Measurements from ENCODE around the gene ATP4B.
A peak's percentile ranks its signal among the peaks of the same experiment; 100 is the strongest.

Gene ATP4B

DNA sequence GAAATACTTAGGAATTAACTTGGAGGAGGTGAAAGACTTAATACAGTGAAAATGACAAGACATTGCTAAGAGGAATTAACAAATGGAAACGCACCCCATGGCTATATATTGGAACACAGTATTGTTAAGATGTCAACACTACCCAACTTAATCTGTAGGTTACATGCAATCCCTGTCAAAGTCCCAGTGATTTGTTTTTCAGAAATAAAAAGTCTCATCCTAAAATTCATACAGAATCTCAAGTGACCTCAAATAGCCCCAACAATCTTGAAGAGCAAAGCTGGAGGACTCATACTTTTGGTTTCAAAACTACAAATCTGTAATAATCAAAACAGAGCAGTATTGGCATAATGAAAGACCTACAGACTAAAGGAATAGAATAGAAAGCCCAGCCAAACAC, 13.2 kb downstream of the ATP4B start:
- Histone ChIP-seq H3K4me2 (peak overlapping the region; percentile 76), H3K36me3 (peaks cover 24% of the 10 kb centered on the region), H3K27me3 (no peaks in the 10 kb centered on the region), H3K27ac (no peak overlapping the region), H4K20me1 (no peaks in the 10 kb centered on the region; the same call in 1 of the 2 replicates), H3K4me3 (no peak overlapping the region), H3K9me3 (peaks cover 12% of the 10 kb centered on the region), H3K4me1 (peaks cover 71% of the 10 kb centered on the region), H3K9ac (no peak overlapping the region)
- no peak for TF ChIP-seq Cebpa-rat (IDR thresholded peaks at IDR 0.05)

DNA sequence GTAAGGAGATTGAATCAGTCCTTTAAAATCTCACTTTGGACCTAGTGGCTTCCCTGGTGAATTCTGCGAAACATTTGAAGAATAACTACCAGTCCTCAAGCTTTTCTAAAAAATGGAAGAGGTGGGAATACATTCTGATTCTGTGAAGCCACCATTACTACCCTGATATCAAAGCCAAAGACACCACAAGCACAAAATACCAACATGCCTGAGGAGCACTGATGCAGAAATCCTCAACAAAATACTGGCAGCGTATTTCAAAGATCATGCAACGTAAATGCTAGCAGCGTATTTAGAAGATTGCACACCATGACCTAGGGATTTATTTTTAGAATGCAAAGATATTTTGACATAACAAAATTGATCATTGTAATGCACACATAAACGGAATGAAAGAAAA, 14.4 kb downstream of the ATP4B start:
- no peaks in the 10 kb centered on the region; the same call in 1 of the 2 replicates for H4K20me1 ChIP-seq
- peaks cover 12% of the 10 kb centered on the region for H3K9me3 ChIP-seq
- no peak overlapping the region for H3K4me3 ChIP-seq
- H3K4me2 ChIP-seq: peak overlapping the region; percentile 71
- H3K36me3 ChIP-seq: peaks cover 36% of the 10 kb centered on the region
- no peak overlapping the region for H3K9ac ChIP-seq
- TF ChIP-seq Cebpa-rat (IDR thresholded peaks at IDR 0.05): no peak
- H3K27ac ChIP-seq: no peak overlapping the region
- no peaks in the 10 kb centered on the region for H3K27me3 ChIP-seq
- peaks cover 73% of the 10 kb centered on the region for H3K4me1 ChIP-seq

DNA sequence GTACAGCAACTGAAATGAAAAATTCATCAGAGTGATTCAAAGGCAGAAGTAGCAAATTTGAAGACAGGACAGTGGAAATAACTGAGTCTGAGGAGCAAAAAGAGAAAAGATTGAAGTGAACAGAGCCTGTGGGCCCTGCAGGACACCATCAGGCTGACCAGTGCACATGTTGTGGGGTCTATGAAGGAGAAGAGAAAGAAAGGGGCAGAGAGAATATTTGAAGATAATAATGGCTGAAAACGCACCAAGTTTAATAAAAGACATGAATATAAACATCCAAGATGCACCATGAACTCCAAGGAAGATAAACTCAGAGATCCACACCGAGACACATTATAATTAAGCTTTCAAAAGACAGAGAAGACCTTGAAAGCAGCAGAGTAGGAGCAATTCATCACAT, 15.4 kb downstream of the ATP4B start:
- peaks cover 65% of the 10 kb centered on the region for H3K4me1 ChIP-seq
- no peak overlapping the region for H3K4me3 ChIP-seq
- TF ChIP-seq Cebpa-rat (IDR thresholded peaks at IDR 0.05): no peak
- no peak overlapping the region for H3K27ac ChIP-seq
- no peak overlapping the region for H3K9ac ChIP-seq
- peaks cover 8% of the 10 kb centered on the region; the same call in 1 of the 2 replicates for H4K20me1 ChIP-seq
- peaks cover 46% of the 10 kb centered on the region for H3K36me3 ChIP-seq
- H3K9me3 ChIP-seq: peaks cover 12% of the 10 kb centered on the region
- H3K27me3 ChIP-seq: no peaks in the 10 kb centered on the region
- H3K4me2 ChIP-seq: peak overlapping the region; percentile 71

DNA sequence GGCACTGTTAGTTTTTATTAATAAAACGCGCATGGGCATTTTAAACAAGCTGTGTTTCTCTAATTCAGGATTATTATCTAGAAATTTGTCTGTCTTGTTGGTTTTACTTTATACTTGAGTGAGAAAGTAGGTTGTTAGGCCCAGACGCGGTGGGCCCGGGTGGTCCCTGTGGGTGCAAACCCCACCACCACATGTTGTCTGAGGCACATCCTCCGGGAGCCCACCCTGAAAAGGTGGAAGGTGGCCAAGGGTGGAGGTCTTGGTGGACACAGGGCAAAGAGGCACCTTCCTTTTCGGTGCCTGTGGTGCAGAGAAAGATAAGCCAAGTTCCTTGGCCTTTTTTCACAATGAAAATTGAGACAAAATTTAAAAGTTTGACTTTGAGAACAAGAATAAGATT, 16.6 kb downstream of the ATP4B start:
- Histone ChIP-seq H3K4me1 (peaks cover 54% of the 10 kb centered on the region), H4K20me1 (peaks cover 16% of the 10 kb centered on the region; the same call in 1 of the 2 replicates), H3K4me2 (no peak overlapping the region), H3K27me3 (no peaks in the 10 kb centered on the region), H3K36me3 (peaks cover 58% of the 10 kb centered on the region), H3K27ac (no peak overlapping the region), H3K9ac (no peak overlapping the region), H3K9me3 (peaks cover 12% of the 10 kb centered on the region), H3K4me3 (no peak overlapping the region)
- TF ChIP-seq Cebpa-rat (IDR thresholded peaks at IDR 0.05): no peak

DNA sequence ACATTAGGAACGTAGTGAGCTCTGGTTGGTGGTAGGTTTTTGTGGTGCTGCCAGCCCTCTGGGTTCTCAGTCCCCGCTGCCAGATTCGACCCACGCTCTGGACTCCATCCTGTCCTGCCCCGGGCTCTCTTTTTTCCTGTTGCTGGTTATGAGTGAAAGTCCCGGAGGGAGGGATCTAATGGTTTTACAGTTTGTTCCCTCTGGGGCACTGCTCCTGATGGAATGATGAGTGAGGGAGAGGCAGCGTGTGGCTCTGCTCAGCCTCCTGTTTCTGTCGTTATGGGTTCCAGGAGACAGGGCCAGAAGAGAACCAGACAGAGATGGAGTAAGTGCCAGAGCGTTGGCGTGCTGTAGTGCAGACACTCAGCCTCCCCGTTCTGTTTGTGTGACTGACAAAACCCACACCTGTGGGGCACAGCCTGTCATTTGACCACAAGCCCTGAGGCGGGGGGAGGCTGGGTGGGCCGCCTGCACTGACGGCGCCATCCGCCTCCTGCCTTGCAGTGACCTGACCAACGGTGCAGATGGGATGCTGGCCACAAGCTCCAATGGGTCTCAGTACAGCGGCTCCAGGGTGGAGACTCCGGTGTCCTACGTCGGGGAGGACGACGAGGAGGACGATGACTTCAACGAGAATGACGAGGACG, 18.3 kb downstream of the ATP4B start:
- H4K20me1 ChIP-seq: peaks cover 33% of the 10 kb centered on the region; the same call in 1 of the 2 replicates
- no peaks in the 10 kb centered on the region for H3K27me3 ChIP-seq
- peaks cover 12% of the 10 kb centered on the region for H3K9me3 ChIP-seq
- H3K27ac ChIP-seq: no peak overlapping the region
- peaks cover 75% of the 10 kb centered on the region for H3K36me3 ChIP-seq
- H3K4me2 ChIP-seq: no peak overlapping the region
- H3K9ac ChIP-seq: no peak overlapping the region
- no peak for TF ChIP-seq Cebpa-rat (IDR thresholded peaks at IDR 0.05)
- H3K4me1 ChIP-seq: peaks cover 37% of the 10 kb centered on the region
- H3K4me3 ChIP-seq: no peak overlapping the region

DNA sequence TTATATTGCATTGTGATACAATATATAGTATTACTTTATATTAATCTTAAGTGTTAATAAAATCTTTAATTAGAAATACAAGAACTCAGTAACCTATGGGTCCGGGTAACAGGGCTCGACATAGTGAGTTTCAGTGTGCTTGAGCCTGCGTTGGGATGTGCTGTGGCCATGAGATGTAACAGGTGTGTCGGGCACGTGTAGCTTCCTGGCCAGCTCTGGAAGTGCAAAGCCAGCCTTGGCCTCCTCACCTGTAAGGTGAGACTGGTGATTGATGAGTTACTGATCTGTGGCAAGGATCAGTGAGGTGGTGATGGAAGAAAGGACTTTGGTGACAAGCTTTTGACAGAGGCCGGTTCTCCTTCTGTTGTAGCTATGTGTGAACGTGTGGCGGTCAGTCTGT, 19.2 kb downstream of the ATP4B start:
- H4K20me1 ChIP-seq: peaks cover 40% of the 10 kb centered on the region
- H3K36me3 ChIP-seq: peaks cover 84% of the 10 kb centered on the region
- no peak overlapping the region for H3K4me2 ChIP-seq
- peaks cover 28% of the 10 kb centered on the region for H3K4me1 ChIP-seq
- no peak overlapping the region for H3K4me3 ChIP-seq
- no peak for TF ChIP-seq Cebpa-rat (IDR thresholded peaks at IDR 0.05)
- H3K27me3 ChIP-seq: no peaks in the 10 kb centered on the region
- no peak overlapping the region for H3K27ac ChIP-seq
- no peak overlapping the region for H3K9ac ChIP-seq
- peaks cover 12% of the 10 kb centered on the region for H3K9me3 ChIP-seq

DNA sequence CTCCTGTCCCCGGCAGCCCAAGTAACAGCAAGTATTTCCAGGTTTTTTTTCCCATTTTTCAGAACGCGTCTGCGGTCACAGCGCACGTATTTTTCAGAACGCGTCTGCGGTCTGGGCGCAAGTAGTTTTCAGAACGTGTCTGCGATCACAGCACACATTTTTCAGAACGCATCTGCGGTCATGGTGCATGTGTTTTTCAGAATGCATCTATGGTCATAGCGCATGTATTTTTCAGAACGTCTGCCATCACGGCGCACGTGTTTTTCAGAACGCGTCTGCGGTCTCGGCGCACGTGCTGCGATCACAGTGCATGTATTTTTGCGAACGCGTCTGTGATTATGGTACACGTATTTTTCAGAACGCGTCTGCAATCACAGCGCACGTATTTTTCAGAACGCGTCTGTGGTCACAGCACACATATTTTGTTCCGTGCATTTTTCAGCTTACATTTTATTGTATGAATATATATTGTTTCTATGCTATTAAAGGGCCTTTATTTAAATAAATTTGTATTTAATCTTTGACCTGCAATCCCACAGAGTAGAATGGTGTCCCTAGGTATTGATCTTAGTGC, 19.7 kb downstream of the ATP4B start:
- peaks cover 22% of the 10 kb centered on the region for H3K4me1 ChIP-seq
- H3K9ac ChIP-seq: no peak overlapping the region
- H3K4me3 ChIP-seq: no peak overlapping the region
- no peak for TF ChIP-seq Cebpa-rat (IDR thresholded peaks at IDR 0.05)
- no peaks in the 10 kb centered on the region for H3K27me3 ChIP-seq
- H4K20me1 ChIP-seq: peaks cover 46% of the 10 kb centered on the region
- H3K4me2 ChIP-seq: no peak overlapping the region
- peaks cover 89% of the 10 kb centered on the region for H3K36me3 ChIP-seq
- H3K27ac ChIP-seq: no peak overlapping the region
- peaks cover 12% of the 10 kb centered on the region for H3K9me3 ChIP-seq

DNA sequence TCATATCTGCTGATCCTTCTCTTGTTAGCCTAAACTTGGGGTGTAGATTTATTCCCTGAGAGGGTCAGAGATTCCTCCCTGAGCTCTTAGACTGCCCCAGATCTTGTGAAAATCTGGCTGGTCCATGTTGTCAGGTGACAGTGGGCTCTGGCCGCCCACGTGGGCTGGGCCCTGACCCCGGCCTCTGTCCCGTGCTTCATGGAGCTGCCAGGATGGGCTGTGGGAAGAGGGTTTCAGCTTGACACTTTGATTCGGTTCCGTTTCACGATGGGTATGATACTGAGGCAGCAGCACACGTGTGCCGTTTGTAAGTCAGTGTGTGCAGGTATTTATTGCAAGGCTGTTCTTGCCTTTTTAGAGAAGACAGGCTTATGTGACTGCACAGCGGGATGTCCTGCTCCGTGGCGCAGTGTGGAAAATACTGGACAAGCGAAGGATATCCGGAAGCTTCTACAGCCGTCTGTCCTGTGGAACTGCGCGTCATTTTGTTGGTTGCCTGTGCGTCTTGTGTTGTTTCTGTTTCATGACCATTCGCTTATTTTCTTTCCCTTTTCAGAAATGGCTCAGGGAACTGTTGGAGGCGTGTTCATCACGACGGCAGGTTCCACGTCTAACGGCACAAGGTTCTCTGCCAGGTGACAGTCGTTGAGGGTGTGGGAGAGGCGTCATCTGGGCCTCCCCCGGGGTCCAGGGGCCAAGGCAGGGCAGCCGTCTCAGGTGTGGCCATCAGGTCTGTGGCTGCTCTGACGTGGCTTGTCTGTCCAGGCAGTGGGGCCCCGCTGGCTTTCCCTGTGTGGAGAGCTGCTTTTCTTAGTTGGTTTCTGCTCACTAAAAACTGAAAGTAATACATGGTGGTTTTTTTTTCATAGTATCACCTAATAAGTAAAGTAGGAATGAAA, 20.5 kb downstream of the ATP4B start:
- peaks cover 12% of the 10 kb centered on the region for H3K9me3 ChIP-seq
- H4K20me1 ChIP-seq: peaks cover 53% of the 10 kb centered on the region
- H3K4me3 ChIP-seq: no peak overlapping the region
- H3K27ac ChIP-seq: no peak overlapping the region
- no peak overlapping the region for H3K9ac ChIP-seq
- no peak overlapping the region for H3K4me2 ChIP-seq
- peaks cover 15% of the 10 kb centered on the region for H3K4me1 ChIP-seq
- peaks cover 96% of the 10 kb centered on the region for H3K36me3 ChIP-seq
- TF ChIP-seq Cebpa-rat (IDR thresholded peaks at IDR 0.05): no peak
- H3K27me3 ChIP-seq: no peaks in the 10 kb centered on the region

DNA sequence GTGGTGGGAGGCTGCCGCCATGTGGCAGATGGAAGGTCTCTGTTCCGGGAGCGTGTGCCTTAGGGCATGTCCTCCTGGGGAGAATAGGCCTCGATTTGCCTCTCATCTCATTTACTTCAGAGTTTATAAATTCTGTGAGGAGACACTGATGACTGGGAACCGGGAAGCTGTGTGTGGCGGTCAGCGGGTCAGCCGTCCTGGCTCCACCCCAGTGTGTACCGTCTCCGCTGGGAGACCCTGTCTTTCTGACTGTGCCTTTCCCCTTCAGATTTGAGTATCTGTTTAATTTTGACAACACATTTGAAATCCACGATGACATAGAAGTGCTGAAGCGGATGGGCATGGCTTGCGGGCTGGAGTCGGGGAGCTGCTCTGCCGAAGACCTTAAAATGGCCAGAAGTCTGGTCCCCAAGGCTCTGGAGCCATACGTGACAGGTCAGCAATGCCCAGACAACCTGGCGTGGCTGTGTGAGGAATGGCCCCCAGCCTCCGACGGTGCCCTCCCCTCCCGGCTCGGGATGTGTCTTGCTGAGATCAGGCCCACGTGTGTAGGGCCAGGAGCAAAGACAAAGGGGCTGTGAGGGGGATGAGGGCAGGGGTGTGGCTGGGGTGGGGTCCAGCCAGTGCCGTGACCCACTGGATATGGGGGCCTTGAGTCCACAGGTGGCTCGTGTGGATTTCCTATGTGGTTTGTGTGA, 21.6 kb downstream of the ATP4B start:
- no peak for TF ChIP-seq Cebpa-rat (IDR thresholded peaks at IDR 0.05)
- Histone ChIP-seq H3K4me2 (no peak overlapping the region), H3K4me3 (no peak overlapping the region), H3K27ac (no peak overlapping the region), H3K27me3 (no peaks in the 10 kb centered on the region), H3K9me3 (peaks cover 1% of the 10 kb centered on the region; the same call in 1 of the 2 replicates), H3K4me1 (peaks cover 6% of the 10 kb centered on the region; the same call in 1 of the 2 replicates), H3K36me3 (peaks cover 96% of the 10 kb centered on the region), H3K9ac (no peak overlapping the region), H4K20me1 (peaks cover 64% of the 10 kb centered on the region)

Measured in BLaER1 (cell line).